Mesenchymal stem cell (in vitro differentiated cells and primary cell): Measurements from ENCODE around the gene ARL8A.
A peak's percentile ranks its signal among the peaks of the same experiment; 100 is the strongest.

Experiments
- DNase-seq: peaks from one replicate; pipeline ENCODE4 v3.0.0-alpha.2; 2013
- H2AFZ ChIP-seq: one replicate; pipeline ENCODE4 v1.6.1; 2013; ENCODE audit warnings: low read depth, mild to moderate bottlenecking, control low read depth, inconsistent platforms, low read length, moderate library complexity
- H2AK5ac ChIP-seq: 2 replicates; pipeline ENCODE4 v1.6.1; 2013; ENCODE audit warnings: low read length, moderate library complexity, mild to moderate bottlenecking, inconsistent platforms; ENCODE audit not compliant: severe bottlenecking
- H2BK120ac ChIP-seq: one replicate; pipeline ENCODE4 v1.6.1; 2013; ENCODE audit warnings: low read depth, mild to moderate bottlenecking, inconsistent platforms, low read length, moderate library complexity
- H2BK12ac ChIP-seq, 2 experiments: one replicate each; pipeline ENCODE4 v1.6.1; 2013; ENCODE audit warnings: inconsistent platforms in 2 of 2, low read length in 2 of 2, mild to moderate bottlenecking in 2 of 2, moderate library complexity in 2 of 2, control low read depth in 1 of 2
- H2BK15ac ChIP-seq: one replicate; pipeline ENCODE4 v1.6.1; 2013; ENCODE audit warnings: mild to moderate bottlenecking, low read depth, inconsistent platforms; ENCODE audit not compliant: poor library complexity, severe bottlenecking
- H2BK5ac ChIP-seq: 2 replicates; pipeline ENCODE4 v1.6.1; 2013; ENCODE audit warnings: low read depth, mild to moderate bottlenecking, low read length, control low read depth, inconsistent platforms; ENCODE audit not compliant: poor library complexity, severe bottlenecking
- H3K14ac ChIP-seq, 2 experiments: one replicate each; pipeline ENCODE4 v1.6.1; 2013; ENCODE audit warnings: inconsistent platforms in 2 of 2, low read length in 2 of 2, control low read depth in 1 of 2, mild to moderate bottlenecking in 1 of 2, moderate library complexity in 1 of 2
- H3K18ac ChIP-seq, 2 experiments: one replicate each; pipeline ENCODE4 v1.6.1; 2013; ENCODE audit warnings: inconsistent platforms in 2 of 2, low read length in 2 of 2, control low read depth in 1 of 2, low read depth in 1 of 2, mild to moderate bottlenecking in 1 of 2
- H3K23ac ChIP-seq, 2 experiments: one replicate each; pipeline ENCODE4 v1.6.1; 2013; ENCODE audit warnings: inconsistent platforms in 2 of 2, low read length in 2 of 2, mild to moderate bottlenecking in 2 of 2, moderate library complexity in 2 of 2, control low read depth in 1 of 2
- H3K27ac ChIP-seq: 2 replicates; pipeline ENCODE4 v1.5.1; 2013; ENCODE audit warnings: mild to moderate bottlenecking, moderate library complexity, low read length, control low read depth, inconsistent platforms; ENCODE audit not compliant: poor library complexity, severe bottlenecking
- H3K27me3 ChIP-seq, 2 experiments: 2 replicates each; pipeline versions ENCODE4 v1.6.1 to v1.7.0; 2013; ENCODE audit warnings: low read length in 2 of 2, mild to moderate bottlenecking in 2 of 2, moderate library complexity in 2 of 2, control low read depth in 1 of 2, inconsistent platforms in 1 of 2; ENCODE audit not compliant: control insufficient read depth in 1 of 2, insufficient read depth in 1 of 2
- H3K36me3 ChIP-seq, 2 experiments: 2 replicates each; pipeline versions ENCODE4 v1.6.1 to v1.7.0; 2013; ENCODE audit warnings: low read length in 2 of 2, control low read depth in 1 of 2, inconsistent platforms in 1 of 2, low read depth in 1 of 2, mild to moderate bottlenecking in 1 of 2; ENCODE audit not compliant: insufficient read depth in 2 of 2, control insufficient read depth in 1 of 2
- H3K4ac ChIP-seq, 2 experiments: one replicate each; pipeline ENCODE4 v1.6.1; 2013; ENCODE audit warnings: inconsistent platforms in 2 of 2, low read length in 2 of 2, mild to moderate bottlenecking in 2 of 2, moderate library complexity in 2 of 2, control low read depth in 1 of 2, low read depth in 1 of 2
- H3K4me1 ChIP-seq: 2 replicates; pipeline ENCODE4 v1.6.1; 2013; ENCODE audit warnings: low read depth, low read length, control low read depth; ENCODE audit not compliant: control insufficient read depth, insufficient read depth
- H3K4me2 ChIP-seq: 2 replicates; pipeline ENCODE4 v1.6.1; 2013; ENCODE audit warnings: low read length, mild to moderate bottlenecking, inconsistent platforms; ENCODE audit not compliant: poor library complexity, severe bottlenecking
- H3K4me3 ChIP-seq, 2 experiments: 2 replicates each; pipeline versions ENCODE4 v1.5.1 to v1.7.0; 2013; ENCODE audit warnings: low read length in 2 of 2, mild to moderate bottlenecking in 2 of 2, control low read depth in 1 of 2, low read depth in 1 of 2; ENCODE audit not compliant: insufficient read depth in 1 of 2
- H3K79me1 ChIP-seq: replicated peaks from 2 replicates; pipeline ENCODE4 v1.6.1; 2013; ENCODE audit warnings: mild to moderate bottlenecking, control low read depth, low read length, inconsistent platforms; ENCODE audit not compliant: poor library complexity, severe bottlenecking
- H3K9ac ChIP-seq: 2 replicates; pipeline ENCODE4 v1.7.0; 2013; ENCODE audit warnings: mild to moderate bottlenecking, low read length, moderate library complexity
- H3K9me3 ChIP-seq: 2 replicates; pipeline ENCODE4 v1.7.0; 2013; ENCODE audit warnings: mild to moderate bottlenecking, low read length; ENCODE audit not compliant: control insufficient read depth
- H4K8ac ChIP-seq: one replicate; pipeline ENCODE4 v1.6.1; 2013; ENCODE audit warnings: inconsistent platforms, mild to moderate bottlenecking, low read length, moderate library complexity
- H4K91ac ChIP-seq: one replicate; pipeline ENCODE4 v1.6.1; 2013; ENCODE audit warnings: mild to moderate bottlenecking, low read length, inconsistent platforms
- WGBS: methylation state at CpG from one replicate; pipeline ENCODE4 v1.1.7; 2013; ENCODE audit warnings: mixed read lengths; 5-methylcytosine and 5-hydroxymethylcytosine counted together

ARL8A gene

GRCh38 chr1:202189001-202189790 is 44.7 kb upstream of the ARL8A start:
- H3K79me1 ChIP-seq, result no peaks in the 10 kb centered on the region
- no peak overlapping the region for H4K8ac ChIP-seq
- no peak overlapping the region for H3K4ac ChIP-seq
- H3K4me2 ChIP-seq, result no peak overlapping the region
- no peak overlapping the region for H4K91ac ChIP-seq
- H2AFZ ChIP-seq, result no peak overlapping the region
- H3K23ac ChIP-seq, result no peak overlapping the region
- H3K18ac ChIP-seq, result no peak overlapping the region
- no peak overlapping the region for H2AK5ac ChIP-seq
- peak; percentile 58 for DNase-seq
- no peak overlapping the region for H2BK15ac ChIP-seq
- no peak overlapping the region for H2BK12ac ChIP-seq
- H3K27me3 ChIP-seq, result peaks cover 29 to 76% of the 10 kb centered on the region in 2 experiments
- no peaks in the 10 kb centered on the region for H3K9me3 ChIP-seq
- H2BK120ac ChIP-seq, result no peak overlapping the region
- H3K36me3 ChIP-seq, result no peaks in the 10 kb centered on the region
- peaks cover 18% of the 10 kb centered on the region for H3K4me1 ChIP-seq
- 69% methylated on average over 18 of the region's 20 CpGs for WGBS
- no peak overlapping the region for H2BK5ac ChIP-seq
- H3K14ac ChIP-seq, result no peak overlapping the region
- H3K9ac ChIP-seq, result no peak overlapping the region
- H3K4me3 ChIP-seq, result no peak overlapping the region
- H3K27ac ChIP-seq, result no peak overlapping the region

- H3K4me1 ChIP-seq, result peaks cover 6% of the 10 kb centered on the region
- no peak overlapping the region for H3K4me3 ChIP-seq
- no peak overlapping the region for H3K14ac ChIP-seq
- H3K4me2 ChIP-seq, result no peak overlapping the region
- H2BK5ac ChIP-seq, result no peak overlapping the region
- no peak for DNase-seq
- no peak overlapping the region for H2BK120ac ChIP-seq
- no peak overlapping the region for H2BK12ac ChIP-seq
- no peaks in the 10 kb centered on the region for H3K9me3 ChIP-seq
- H4K8ac ChIP-seq, result no peak overlapping the region
- peaks cover 32 to 74% of the 10 kb centered on the region in 2 experiments for H3K27me3 ChIP-seq
- no peak overlapping the region for H2AK5ac ChIP-seq
- H2AFZ ChIP-seq, result no peak overlapping the region
- H3K9ac ChIP-seq, result no peak overlapping the region
- no peak overlapping the region for H3K27ac ChIP-seq
- no peak overlapping the region for H3K18ac ChIP-seq
- no peaks in the 10 kb centered on the region for H3K79me1 ChIP-seq
- no peak overlapping the region for H3K23ac ChIP-seq
- no peak overlapping the region for H2BK15ac ChIP-seq
- no peaks in the 10 kb centered on the region for H3K36me3 ChIP-seq
- no peak overlapping the region for H4K91ac ChIP-seq
- 69% methylated on average over 7 of the region's 8 CpGs for WGBS
- H3K4ac ChIP-seq, result no peak overlapping the region
Measured at GRCh38 chr1:202187697-202188407, 43.3 kb upstream of the ARL8A start.

GRCh38 chr1:202187041-202187671 is 42.6 kb upstream of the ARL8A start:
- H3K27ac ChIP-seq, result no peak overlapping the region
- H2BK5ac ChIP-seq, result no peak overlapping the region
- no peak overlapping the region for H3K4me3 ChIP-seq
- H3K79me1 ChIP-seq, result no peaks in the 10 kb centered on the region
- no peaks in the 10 kb centered on the region for H3K36me3 ChIP-seq
- no peak overlapping the region for H2BK15ac ChIP-seq
- no peak overlapping the region for H3K9ac ChIP-seq
- no peak overlapping the region for H4K91ac ChIP-seq
- H3K27me3 ChIP-seq, result peaks cover 36 to 74% of the 10 kb centered on the region in 2 experiments
- no peak overlapping the region for H3K18ac ChIP-seq
- no peaks in the 10 kb centered on the region for H3K9me3 ChIP-seq
- H3K14ac ChIP-seq, result no peak overlapping the region
- WGBS, result 83% methylated on average over 8 of the region's 8 CpGs
- H3K4me1 ChIP-seq, result peaks cover 5% of the 10 kb centered on the region
- no peak overlapping the region for H3K23ac ChIP-seq
- H4K8ac ChIP-seq, result no peak overlapping the region
- no peak overlapping the region for H3K4ac ChIP-seq
- no peak overlapping the region for H2BK12ac ChIP-seq
- no peak overlapping the region for H2BK120ac ChIP-seq
- DNase-seq, result no peak
- H3K4me2 ChIP-seq, result no peak overlapping the region
- H2AK5ac ChIP-seq, result no peak overlapping the region
- no peak overlapping the region for H2AFZ ChIP-seq

GRCh38 chr1:202186327-202186726 is 41.8 kb upstream of the ARL8A start:
- H3K4me3 ChIP-seq, result no peak overlapping the region
- no peaks in the 10 kb centered on the region for H3K9me3 ChIP-seq
- no peak overlapping the region for H4K91ac ChIP-seq
- no peak overlapping the region for H2AFZ ChIP-seq
- no peak overlapping the region for H2BK12ac ChIP-seq
- no peak overlapping the region for H2BK5ac ChIP-seq
- no peak overlapping the region for H3K14ac ChIP-seq
- H3K27me3 ChIP-seq, result peaks cover 45 to 82% of the 10 kb centered on the region in 2 experiments
- H2BK120ac ChIP-seq, result no peak overlapping the region
- H3K79me1 ChIP-seq, result no peaks in the 10 kb centered on the region
- no peak overlapping the region for H3K9ac ChIP-seq
- H3K36me3 ChIP-seq, result no peaks in the 10 kb centered on the region
- H4K8ac ChIP-seq, result no peak overlapping the region
- H3K4me2 ChIP-seq, result no peak overlapping the region
- DNase-seq, result no peak
- no peak overlapping the region for H3K18ac ChIP-seq
- WGBS, result 74% methylated on average over 7 of the region's 7 CpGs
- H3K4ac ChIP-seq, result no peak overlapping the region
- no peak overlapping the region for H3K23ac ChIP-seq
- H2BK15ac ChIP-seq, result no peak overlapping the region
- H3K27ac ChIP-seq, result no peak overlapping the region
- H2AK5ac ChIP-seq, result no peak overlapping the region
- peaks cover 5% of the 10 kb centered on the region for H3K4me1 ChIP-seq
